Measurements from ENCODE around the gene ING5.

The ING5 gene

GRCh38 chr2:241760301-241760771 lies 58.5 kb downstream of the ING5 start:
- DNase-seq (ENCODE audit: low read depth): no peak

GRCh38 chr2:241762321-241762932 lies 60.6 kb downstream of the ING5 start:
- DNase-seq (ENCODE audit: low read depth): no peak

GRCh38 chr2:241762933-241763369 lies 61.1 kb downstream of the ING5 start:
- peak; percentile 50 for DNase-seq (ENCODE audit: low read depth)

GRCh38 chr2:241763551-241764274 lies 61.9 kb downstream of the ING5 start:
- no peak for DNase-seq (ENCODE audit: low read depth)

GRCh38 chr2:241764275-241765241 lies 62.7 kb downstream of the ING5 start:
- no peak for DNase-seq (ENCODE audit: low read depth)

- no peak for DNase-seq (ENCODE audit: low read depth)
Measured at GRCh38 chr2:241767464-241768250, 65.8 kb downstream of the ING5 start.

GRCh38 chr2:241768251-241768711 lies 66.4 kb downstream of the ING5 start:
- DNase-seq (ENCODE audit: low read depth): no peak

- no peak for DNase-seq (ENCODE audit: low read depth)
Measured at GRCh38 chr2:241768850-241769249, 67.0 kb downstream of the ING5 start.

GRCh38 chr2:241769819-241770184 lies 68.0 kb downstream of the ING5 start:
- DNase-seq (ENCODE audit: low read depth): no peak

GRCh38 chr2:241770185-241770935 lies 68.5 kb downstream of the ING5 start:
- DNase-seq (ENCODE audit: low read depth): no peak

GRCh38 chr2:241770936-241771285 lies 69.1 kb downstream of the ING5 start:
- no peak for DNase-seq (ENCODE audit: low read depth)

- no peak for DNase-seq (ENCODE audit: low read depth)
Measured at GRCh38 chr2:241771286-241772062, 69.6 kb downstream of the ING5 start.

GRCh38 chr2:241772063-241772499 lies 70.2 kb downstream of the ING5 start:
- DNase-seq (ENCODE audit: low read depth): peak; percentile 21

GRCh38 chr2:241773511-241774418 lies 71.9 kb downstream of the ING5 start:
- no peak for DNase-seq (ENCODE audit: low read depth)

GRCh38 chr2:241774419-241775222 lies 72.8 kb downstream of the ING5 start:
- DNase-seq (ENCODE audit: low read depth): no peak

GRCh38 chr2:241775223-241776177 lies 73.7 kb downstream of the ING5 start:
- no peak for DNase-seq (ENCODE audit: low read depth)
